Muscle of leg (tissue), 11 donors: ENCODE results near the gene PEX11G. TPM values are rescaled to one million over a fixed set of nuclear protein-coding genes. Genes with fewer than 3 reads are reported as not detected.
A peak's percentile ranks its signal among the peaks of the same experiment; 100 is the strongest.
"Not testable (repeated sequence)": the region's sequence is repeated elsewhere in the genome, so short reads cannot be mapped to it uniquely, and the experiment has no call there.

Experiments used
- DNase-seq: peaks from one replicate; pipeline ENCODE4 v3.0.0; 2013
- H3K27ac ChIP-seq: one replicate; pipeline ENCODE4 v1.5.1; 2013; ENCODE audit warnings: mild to moderate bottlenecking, low read length, control low read depth
- H3K27me3 ChIP-seq: one replicate; pipeline ENCODE4 v1.6.1; 2013; ENCODE audit warnings: low read length; ENCODE audit not compliant: control insufficient read depth, insufficient read depth
- H3K36me3 ChIP-seq: one replicate; pipeline ENCODE4 v1.6.1; 2013; ENCODE audit warnings: low read length; ENCODE audit not compliant: control insufficient read depth, insufficient read depth
- H3K4me1 ChIP-seq: one replicate; pipeline ENCODE4 v1.6.1; 2013; ENCODE audit warnings: low read length; ENCODE audit not compliant: control insufficient read depth, insufficient read depth
- H3K4me3 ChIP-seq: one replicate; pipeline ENCODE4 v1.5.1; 2013; ENCODE audit warnings: low read length, control low read depth
- H3K9me3 ChIP-seq: replicated peaks from 2 replicates; pipeline ENCODE4 v1.6.1; 2013; ENCODE audit warnings: low read depth, low read length; ENCODE audit not compliant: control insufficient read depth
- WGBS: methylation state at CpG from one replicate; pipeline ENCODE4 v1.1.5; 2013; ENCODE audit warnings: missing lambda C conversion rate; ENCODE audit not compliant: insufficient coverage; 5-methylcytosine and 5-hydroxymethylcytosine counted together
- polyA plus RNA-seq, 8 donors: library from polyadenylated mRNA; unstranded; fragments of 120-200 nt; gene quantifications; one replicate each; pipeline versions ENCODE4 v1.2.1 to v1.2.3, GENCODE V29; 2013; ENCODE audit warnings: inconsistent platforms in 1 of 8, low replicate concordance in 1 of 8; ENCODE audit not compliant: insufficient read length in 8 of 8, insufficient read depth in 1 of 8
- total RNA-seq: library from RNA; stranded (reverse); fragments of 120-200 nt; gene quantifications from one replicate; pipeline ENCODE4 v1.2.4, GENCODE V29; 2013

Gene PEX11G
- total and polyA plus RNA-seq, 9 donors: 2.0 to 3.9 (median 2.5) TPM

GRCh38 chr19:7434391-7434790, 54.4 kb downstream of the PEX11G start:
- peak; percentile 15 for DNase-seq
- WGBS: 65% methylated on average over 5 of the region's 10 CpGs
- peaks cover 5% of the 10 kb centered on the region for H3K36me3 ChIP-seq
- no peaks in the 10 kb centered on the region for H3K9me3 ChIP-seq
- no peaks in the 10 kb centered on the region for H3K27me3 ChIP-seq
- H3K4me1 ChIP-seq: no peaks in the 10 kb centered on the region
- H3K4me3 ChIP-seq: no peak overlapping the region
- H3K27ac ChIP-seq: no peak overlapping the region

- DNase-seq, H3K27me3 ChIP-seq, H3K27ac ChIP-seq, H3K36me3 ChIP-seq, H3K9me3 ChIP-seq, H3K4me3 ChIP-seq, H3K4me1 ChIP-seq: not testable (repeated sequence)
- 90% methylated on average over 2 of the region's 7 CpGs for WGBS
These were observed 55.4 kb downstream of the PEX11G start for GRCh38 chr19:7433456-7433855.

- Histone ChIP-seq H3K4me3 (no peak overlapping the region), H3K36me3 (peaks cover 5% of the 10 kb centered on the region), H3K4me1 (no peaks in the 10 kb centered on the region), H3K27ac (no peak overlapping the region), H3K9me3 (no peaks in the 10 kb centered on the region), H3K27me3 (no peaks in the 10 kb centered on the region)
- 88% methylated on average over 4 of the region's 8 CpGs for whole genome bisulfite sequencing
- DNase-seq: no peak
These were observed 59.1 kb downstream of the PEX11G start for GRCh38 chr19:7429638-7430282.

GRCh38 chr19:7428651-7429113, 60.2 kb downstream of the PEX11G start:
- Histone ChIP-seq H3K36me3 (peaks cover 10% of the 10 kb centered on the region), H3K9me3 (no peaks in the 10 kb centered on the region), H3K27ac (no peak overlapping the region), H3K4me3 (no peak overlapping the region), H3K4me1 (no peaks in the 10 kb centered on the region), H3K27me3 (no peaks in the 10 kb centered on the region)
- DNase-seq: no peak
- 83% methylated on average over 19 of the region's 20 CpGs for WGBS

GRCh38 chr19:7427944-7428343, 60.9 kb downstream of the PEX11G start:
- 77% methylated on average over 5 of the region's 5 CpGs for WGBS
- H3K27me3 ChIP-seq: no peaks in the 10 kb centered on the region
- DNase-seq: no peak
- no peak overlapping the region for H3K27ac ChIP-seq
- H3K9me3 ChIP-seq: no peaks in the 10 kb centered on the region
- H3K4me3 ChIP-seq: no peak overlapping the region
- no peaks in the 10 kb centered on the region for H3K4me1 ChIP-seq
- peaks cover 14% of the 10 kb centered on the region for H3K36me3 ChIP-seq

GRCh38 chr19:7426986-7427385, 61.8 kb downstream of the PEX11G start:
- H3K36me3 ChIP-seq: peaks cover 15% of the 10 kb centered on the region
- H3K27me3 ChIP-seq: no peaks in the 10 kb centered on the region
- no peaks in the 10 kb centered on the region for H3K9me3 ChIP-seq
- no peaks in the 10 kb centered on the region for H3K4me1 ChIP-seq
- 87% methylated on average over 8 of the region's 9 CpGs for whole genome bisulfite sequencing
- no peak overlapping the region for H3K4me3 ChIP-seq
- H3K27ac ChIP-seq: no peak overlapping the region
- DNase-seq: no peak

Other genes with a start within 250 kb of the PEX11G start
- 17.9 TPM for gene INSR, start 194.6 kb downstream of the PEX11G start, total RNA-seq
- gene INSR, start 194.6 kb downstream of the PEX11G start, polyA plus RNA-seq: 10 to 100 TPM in 7 of 8 donors, 1 to 10 TPM in 1; 7.9 to 16.9 (median 13.3) TPM
- 14.4 TPM for gene ARHGEF18, start 140.1 kb downstream of the PEX11G start, total RNA-seq
- 10 to 100 TPM; 11.5 to 18.0 (median 15.9) TPM for gene ARHGEF18, start 140.1 kb downstream of the PEX11G start, polyA plus RNA-seq
- gene ZNF358, start 27.1 kb upstream of the PEX11G start, total RNA-seq: 25.2 TPM
- gene ZNF358, start 27.1 kb upstream of the PEX11G start, polyA plus RNA-seq: 10 to 100 TPM; 41.2 to 69.7 (median 49.1) TPM
- 3.9 TPM for gene MCOLN1, start 33.6 kb upstream of the PEX11G start, total RNA-seq
- 10 to 100 TPM; 11.2 to 16.7 (median 14.3) TPM for gene MCOLN1, start 33.6 kb upstream of the PEX11G start, polyA plus RNA-seq
- gene PNPLA6, start 46.7 kb upstream of the PEX11G start, total RNA-seq: 23.4 TPM
- gene PNPLA6, start 46.7 kb upstream of the PEX11G start, polyA plus RNA-seq: 10 to 100 TPM; 21.9 to 34.9 (median 28.4) TPM
- gene CAMSAP3, start 106.8 kb upstream of the PEX11G start, total RNA-seq: 0.04 TPM
- 1 to 10 TPM in 2 of 8 donors, under 1 TPM in 6; 0.07 to 4.0 (median 0.56) TPM for gene CAMSAP3, start 106.8 kb upstream of the PEX11G start, polyA plus RNA-seq
- gene XAB2, start 140.5 kb upstream of the PEX11G start, total RNA-seq: 23.1 TPM
- gene XAB2, start 140.5 kb upstream of the PEX11G start, polyA plus RNA-seq: 10 to 100 TPM; 23.0 to 34.6 (median 28.0) TPM
- gene PET100, start 140.8 kb upstream of the PEX11G start, total RNA-seq: 88.4 TPM
- gene PET100, start 140.8 kb upstream of the PEX11G start, polyA plus RNA-seq: 10 to 100 TPM; 63.6 to 80.0 (median 78.4) TPM
- not detected for gene PCP2, start 144.7 kb upstream of the PEX11G start, total RNA-seq
- under 1 TPM in 1 of 8 donors, not detected in 7; 0.32 TPM for gene PCP2, start 144.7 kb upstream of the PEX11G start, polyA plus RNA-seq
- gene STXBP2, start 148.1 kb upstream of the PEX11G start, total RNA-seq: 1.6 TPM
- gene STXBP2, start 148.1 kb upstream of the PEX11G start, polyA plus RNA-seq: 10 to 100 TPM in 1 of 8 donors, 1 to 10 TPM in 7; 3.2 to 12.4 (median 6.0) TPM
- gene RETN, start 180.0 kb upstream of the PEX11G start, total RNA-seq: 2.0 TPM
- 1 to 10 TPM; 2.4 to 4.5 (median 2.7) TPM for gene RETN, start 180.0 kb upstream of the PEX11G start, polyA plus RNA-seq
- not detected for gene MCEMP1, start 188.1 kb upstream of the PEX11G start, total RNA-seq
- gene MCEMP1, start 188.1 kb upstream of the PEX11G start, polyA plus RNA-seq: under 1 TPM; 0.11 to 0.49 (median 0.26) TPM
- gene TRAPPC5, start 191.8 kb upstream of the PEX11G start, total RNA-seq: 88.8 TPM
- 10 to 100 TPM; 29.4 to 48.8 (median 41.1) TPM for gene TRAPPC5, start 191.8 kb upstream of the PEX11G start, polyA plus RNA-seq
- gene FCER2, start 213.1 kb upstream of the PEX11G start, total RNA-seq: 0.44 TPM
- 1 to 10 TPM in 1 of 8 donors, under 1 TPM in 7; 0.16 to 1.0 (median 0.34) TPM for gene FCER2, start 213.1 kb upstream of the PEX11G start, polyA plus RNA-seq
- 0.13 TPM for gene CLEC4G, start 243.1 kb upstream of the PEX11G start, total RNA-seq
- under 1 TPM in 4 of 8 donors, not detected in 4; 0.08 to 0.16 (median 0.12) TPM for gene CLEC4G, start 243.1 kb upstream of the PEX11G start, polyA plus RNA-seq